Skeletal muscle tissue (tissue), 4 donors: ENCODE data around the gene PAXIP1. TPM values are rescaled to one million over a fixed set of nuclear protein-coding genes. Genes with fewer than 3 reads are reported as not detected.

Source experiments
- H3K27ac ChIP-seq: one replicate; pipeline ENCODE4 v1.7.0; 2013; ENCODE audit warnings: mild to moderate bottlenecking, low read depth, low read length, inconsistent platforms
- H3K27me3 ChIP-seq, 3 donors: one replicate each; pipeline ENCODE4 v1.7.0; 2013; ENCODE audit warnings: low read length in 3 of 3; ENCODE audit not compliant: control insufficient read depth in 3 of 3, insufficient read depth in 3 of 3
- H3K36me3 ChIP-seq, 3 donors: one replicate each; pipeline ENCODE4 v1.7.0; 2013; ENCODE audit warnings: low read length in 3 of 3; ENCODE audit not compliant: control insufficient read depth in 3 of 3, insufficient read depth in 3 of 3
- H3K4me1 ChIP-seq, 3 donors: one replicate each; pipeline ENCODE4 v1.7.0; 2013; ENCODE audit warnings: low read length in 3 of 3, mild to moderate bottlenecking in 3 of 3; ENCODE audit not compliant: control insufficient read depth in 3 of 3, insufficient read depth in 3 of 3
- H3K4me3 ChIP-seq, 3 donors: one replicate each; pipeline ENCODE4 v1.7.0; 2013; ENCODE audit warnings: low read length in 3 of 3
- H3K9ac ChIP-seq, 3 donors: one replicate each; pipeline ENCODE4 v1.7.0; 2013; ENCODE audit warnings: low read length in 3 of 3, mild to moderate bottlenecking in 3 of 3, moderate library complexity in 2 of 3, low read depth in 1 of 3
- H3K9me3 ChIP-seq, 3 donors: one replicate each; pipeline ENCODE4 v1.7.0; 2013; ENCODE audit warnings: low read length in 3 of 3; ENCODE audit not compliant: control insufficient read depth in 3 of 3
- total RNA-seq: library from RNA; depleted of rRNA; stranded (reverse); fragments of >200 nt; gene quantifications from one replicate; pipeline ENCODE4 v1.2.3, GENCODE V29; 2014
- donor health status: Osteomylitis.

Gene PAXIP1
- total RNA-seq, 1 donor from 2014 or later, result 7.8 TPM

DNA sequence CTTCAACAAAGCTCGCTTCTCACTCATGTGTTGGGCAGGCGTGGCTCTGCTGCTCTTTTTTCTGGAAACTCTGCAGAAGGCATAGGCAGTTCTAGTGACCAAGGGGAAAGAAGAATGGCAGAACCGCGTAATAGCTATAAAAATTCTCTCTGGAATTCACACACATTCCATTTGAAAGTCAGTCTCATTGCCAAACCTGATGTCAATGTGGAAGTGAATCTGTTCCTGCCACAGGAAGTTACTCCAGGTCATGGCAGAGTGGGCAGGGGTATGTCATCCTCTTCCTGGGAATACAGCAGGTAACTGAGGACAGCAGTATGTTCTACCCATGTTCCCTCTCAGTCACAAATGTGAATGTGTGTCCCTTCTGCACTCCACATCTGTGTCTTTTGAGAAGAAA lies 8.2 kb upstream of the PAXIP1 start:
- H3K27ac ChIP-seq, result no peak overlapping the region
- H3K4me3 ChIP-seq, result no peak overlapping the region
- H3K4me1 ChIP-seq, result no peaks in the 10 kb centered on the region
- no peak overlapping the region for H3K9ac ChIP-seq
- H3K27me3 ChIP-seq, result no peaks in the 10 kb centered on the region
- no peaks in the 10 kb centered on the region for H3K9me3 ChIP-seq
- H3K36me3 ChIP-seq, result peaks cover 0 to 5% (median 4%) of the 10 kb centered on the region in 3 donors

DNA sequence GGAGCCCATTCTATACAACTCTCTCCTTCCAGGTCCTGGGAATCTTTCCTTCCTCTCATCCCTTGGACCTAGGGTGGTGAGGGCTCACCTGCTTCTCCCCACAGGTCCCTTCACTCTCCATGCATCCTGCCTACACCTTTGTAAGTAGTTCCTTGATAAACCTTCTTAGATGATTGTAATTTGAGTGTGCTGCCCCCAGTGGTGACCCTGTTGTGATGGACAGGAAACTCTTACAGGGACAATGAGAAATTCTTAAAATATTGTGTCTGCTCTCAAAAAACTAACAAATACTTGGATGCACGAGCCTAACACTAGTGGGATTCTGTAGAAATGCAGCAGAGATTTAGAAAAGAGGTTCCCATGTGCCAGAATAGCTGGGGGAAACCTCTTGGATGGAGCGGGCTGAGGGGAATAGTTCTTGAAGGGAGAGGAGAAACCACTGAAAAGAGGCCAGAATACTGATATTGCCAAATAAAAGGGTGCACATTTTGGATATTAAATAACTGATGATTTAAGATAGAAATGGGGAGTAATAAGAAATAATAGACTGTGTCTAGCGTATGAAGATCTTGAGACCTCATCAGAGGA lies 6.7 kb upstream of the PAXIP1 start:
- H3K9me3 ChIP-seq, result no peaks in the 10 kb centered on the region
- peaks cover 0 to 12% (median 7%) of the 10 kb centered on the region in 3 donors for H3K36me3 ChIP-seq
- no peak overlapping the region for H3K4me3 ChIP-seq
- no peak overlapping the region for H3K9ac ChIP-seq
- no peaks in the 10 kb centered on the region for H3K27me3 ChIP-seq
- H3K4me1 ChIP-seq, result no peaks in the 10 kb centered on the region
- H3K27ac ChIP-seq, result no peak overlapping the region

GRCh38 chr7:155007947-155008346 lies 5.0 kb upstream of the PAXIP1 start:
- no peak overlapping the region for H3K4me3 ChIP-seq
- H3K9ac ChIP-seq, result no peak overlapping the region
- H3K36me3 ChIP-seq, result peaks cover 0 to 12% (median 7%) of the 10 kb centered on the region in 3 donors
- H3K27ac ChIP-seq, result no peak overlapping the region
- no peaks in the 10 kb centered on the region for H3K27me3 ChIP-seq
- H3K4me1 ChIP-seq, result peaks cover 0 to 8% (median 3%) of the 10 kb centered on the region in 3 donors
- no peaks in the 10 kb centered on the region for H3K9me3 ChIP-seq

- H3K9me3 ChIP-seq, result no peaks in the 10 kb centered on the region
- H3K4me1 ChIP-seq, result peaks cover 8 to 15% (median 11%) of the 10 kb centered on the region in 3 donors
- no peaks in the 10 kb centered on the region for H3K27me3 ChIP-seq
- peak overlapping the region; percentile 93 to 97 (median 93) for H3K4me3 ChIP-seq
- peak overlapping the region; percentile 92 to 98 (median 95) for H3K9ac ChIP-seq
- peaks cover 0 to 12% (median 7%) of the 10 kb centered on the region in 3 donors for H3K36me3 ChIP-seq
- H3K27ac ChIP-seq, result peak overlapping the region; percentile 89
These were observed 671 bp upstream of the PAXIP1 start for GRCh38 chr7:155003376-155004214.

DNA sequence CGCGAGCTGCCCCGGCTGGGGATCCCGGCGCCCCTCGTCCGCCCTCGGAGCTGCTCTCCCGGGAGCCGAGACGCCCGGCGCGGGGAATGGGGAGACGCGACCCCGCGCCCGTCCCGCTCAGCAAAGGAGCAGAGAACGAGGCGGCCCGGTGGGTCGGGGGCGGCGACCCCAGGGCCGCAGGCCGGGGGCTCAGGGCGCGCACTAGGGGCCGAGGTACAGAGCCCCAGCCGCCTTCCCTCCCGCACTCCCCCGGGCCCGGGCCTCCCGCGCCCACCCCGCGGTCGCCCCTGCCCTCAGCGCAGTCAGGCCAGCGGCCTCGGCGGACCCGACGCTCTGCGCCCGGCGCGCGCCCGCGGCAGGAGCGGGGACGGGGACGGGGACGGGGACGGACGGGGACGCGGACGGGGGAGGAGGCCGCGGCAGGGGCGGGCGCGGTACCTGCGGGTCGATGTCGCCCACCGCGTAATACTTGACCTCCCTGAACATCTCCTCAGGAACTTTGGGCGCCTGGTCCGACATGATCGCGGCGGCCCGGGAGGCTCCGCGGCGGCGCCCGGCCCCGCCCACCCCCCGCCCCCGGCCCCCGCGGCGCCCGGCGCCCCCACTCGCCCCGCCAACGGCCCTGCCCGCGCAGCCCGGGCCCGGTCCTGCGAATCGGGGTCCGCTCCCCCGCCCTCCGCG lies 373 bp downstream of the PAXIP1 start:
- no peaks in the 10 kb centered on the region for H3K9me3 ChIP-seq
- no peaks in the 10 kb centered on the region for H3K27me3 ChIP-seq
- peaks cover 8 to 15% (median 11%) of the 10 kb centered on the region in 3 donors for H3K4me1 ChIP-seq
- peak overlapping the region; percentile 65 to 76 (median 71) for H3K4me3 ChIP-seq
- no peak overlapping the region for H3K27ac ChIP-seq
- peak overlapping the region; percentile 69 to 86 (median 70) for H3K9ac ChIP-seq
- peaks cover 6 to 19% (median 14%) of the 10 kb centered on the region in 3 donors for H3K36me3 ChIP-seq

GRCh38 chr7:155001756-155002410 lies 1.0 kb downstream of the PAXIP1 start:
- peak overlapping the region; percentile 69 to 86 (median 70) for H3K9ac ChIP-seq
- H3K27me3 ChIP-seq, result no peaks in the 10 kb centered on the region
- H3K4me1 ChIP-seq, result peaks cover 8 to 15% (median 11%) of the 10 kb centered on the region in 3 donors
- peaks cover 6 to 25% (median 19%) of the 10 kb centered on the region in 3 donors for H3K36me3 ChIP-seq
- no peaks in the 10 kb centered on the region for H3K9me3 ChIP-seq
- H3K4me3 ChIP-seq, result peak overlapping the region; percentile 65 to 76 (median 71)
- no peak overlapping the region for H3K27ac ChIP-seq

GRCh38 chr7:155000795-155001194 lies 2.1 kb downstream of the PAXIP1 start:
- Histone ChIP-seq H3K4me1 (peaks cover 8 to 15% (median 11%) of the 10 kb centered on the region in 3 donors), H3K27me3 (no peaks in the 10 kb centered on the region), H3K9me3 (no peaks in the 10 kb centered on the region), H3K36me3 (peaks cover 6 to 22% (median 19%) of the 10 kb centered on the region in 3 donors), H3K4me3 (no peak overlapping the region), H3K27ac (no peak overlapping the region), H3K9ac (no peak overlapping the region)

- no peaks in the 10 kb centered on the region for H3K9me3 ChIP-seq
- H3K27ac ChIP-seq, result no peak overlapping the region
- no peak overlapping the region for H3K9ac ChIP-seq
- no peak overlapping the region for H3K4me3 ChIP-seq
- no peaks in the 10 kb centered on the region for H3K27me3 ChIP-seq
- peaks cover 6 to 23% (median 16%) of the 10 kb centered on the region in 3 donors for H3K36me3 ChIP-seq
- H3K4me1 ChIP-seq, result peaks cover 5 to 11% (median 7%) of the 10 kb centered on the region in 3 donors
These were observed 4.4 kb downstream of the PAXIP1 start for GRCh38 chr7:154998481-154998880.

GRCh38 chr7:154997840-154998370 lies 5.0 kb downstream of the PAXIP1 start:
- no peak overlapping the region for H3K4me3 ChIP-seq
- no peak overlapping the region for H3K27ac ChIP-seq
- H3K9ac ChIP-seq, result no peak overlapping the region
- H3K27me3 ChIP-seq, result no peaks in the 10 kb centered on the region
- peaks cover 5 to 11% (median 7%) of the 10 kb centered on the region in 3 donors for H3K4me1 ChIP-seq
- H3K9me3 ChIP-seq, result no peaks in the 10 kb centered on the region
- peaks cover 6 to 26% (median 19%) of the 10 kb centered on the region in 3 donors for H3K36me3 ChIP-seq
